Fibroblast of lung (primary cell): ENCODE results near the gene HDAC4. TPM values are rescaled to one million over a fixed set of nuclear protein-coding genes. Genes with fewer than 3 reads are reported as not detected.

Experiments
- DNase-seq, 2 donors: peaks; one replicate each; pipeline versions ENCODE4 v3.0.0 to v3.0.0-alpha.2; 2010; ENCODE audit warnings: low read depth in 2 of 2
- H2AFZ ChIP-seq: 2 replicates; pipeline ENCODE4 v1.5.1; 2012; ENCODE audit warnings: low read length, control low read depth, inconsistent platforms
- H3K27ac ChIP-seq: 2 replicates; pipeline ENCODE4 v1.5.1; 2011; ENCODE audit warnings: low read length, control low read depth; ENCODE audit not compliant: insufficient read depth
- H3K27me3 ChIP-seq: 2 replicates; pipeline ENCODE4 v1.5.1; 2011; ENCODE audit warnings: mild to moderate bottlenecking, low read length; ENCODE audit not compliant: control insufficient read depth, insufficient read depth
- H3K36me3 ChIP-seq: 2 replicates; pipeline ENCODE4 v1.5.1; 2011; ENCODE audit warnings: low read length; ENCODE audit not compliant: control insufficient read depth, insufficient read depth
- H3K4me1 ChIP-seq: 2 replicates; pipeline ENCODE4 v1.5.1; 2011; ENCODE audit warnings: low read length; ENCODE audit not compliant: control insufficient read depth, insufficient read depth; ENCODE audit errors: extremely low read depth
- H3K4me2 ChIP-seq: 2 replicates; pipeline ENCODE4 v1.5.1; 2011; ENCODE audit warnings: low read length, control low read depth; ENCODE audit not compliant: insufficient read depth; ENCODE audit errors: extremely low read depth
- H3K4me3 ChIP-seq, 4 experiments: fragments of 200-600 bp in 1 of 4; sonication (generic) in 1 of 4; replicated peaks in 1 of 4; 2 replicates each; pipeline ENCODE4 v1.5.1; 2011 to 2016; ENCODE audit warnings: low read length in 4 of 4, low read depth in 3 of 4, mild to moderate bottlenecking in 3 of 4, control low read depth in 2 of 4, inconsistent platforms in 1 of 4, mixed read lengths in 1 of 4; ENCODE audit not compliant: insufficient read depth in 1 of 4; ENCODE audit errors: control extremely low read depth in 1 of 4
- H3K79me2 ChIP-seq: 2 replicates; pipeline ENCODE4 v1.5.1; 2012; ENCODE audit warnings: mild to moderate bottlenecking, low read length, inconsistent platforms; ENCODE audit not compliant: control insufficient read depth, insufficient read depth
- H3K9ac ChIP-seq: 2 replicates; pipeline ENCODE4 v1.5.1; 2011; ENCODE audit warnings: mild to moderate bottlenecking, low read length, control low read depth; ENCODE audit not compliant: insufficient read depth
- H3K9me3 ChIP-seq: 2 replicates; pipeline ENCODE4 v1.5.1; 2012; ENCODE audit warnings: low read depth, low read length; ENCODE audit not compliant: control insufficient read depth, insufficient read depth
- H4K20me1 ChIP-seq: 2 replicates; pipeline ENCODE4 v1.5.1; 2011; ENCODE audit warnings: low read length; ENCODE audit not compliant: control insufficient read depth, insufficient read depth; ENCODE audit errors: extremely low read depth
- CTCF ChIP-seq, 2 donors: IDR thresholded peaks in 1 of 2; conservative IDR thresholded peaks in 1 of 2; 1 replicate in 1 of 2; 2 replicates in 1 of 2; pipeline ENCODE4 v1.5.1; 2011 to 2012; ENCODE audit warnings: low read length in 2 of 2, control low read depth in 1 of 2, inconsistent platforms in 1 of 2, low read depth in 1 of 2, mild to moderate bottlenecking in 1 of 2
- EZH2 ChIP-seq: IDR thresholded peaks from 2 replicates; pipeline ENCODE4 v1.5.1; 2012; ENCODE audit warnings: low read length, control low read depth, mild to moderate bottlenecking; ENCODE audit errors: missing control alignments
- polyA plus RNA-seq, 2 donors: library from polyadenylated mRNA; depleted of rRNA in 1 of 2; stranded (reverse) in 1 of 2; unstranded in 1 of 2; fragments of >200 nt; gene quantifications; 2 replicates each; pipeline ENCODE4 v1.2.1, GENCODE V29; 2011 to 2012; ENCODE audit warnings: missing spikeins in 1 of 2
- total RNA-seq: library from RNA; depleted of rRNA; stranded (reverse); fragments of >200 nt; gene quantifications from 2 replicates; pipeline ENCODE4 v1.2.1, GENCODE V29; 2014

Gene HDAC4
- total and polyA plus RNA-seq, 2 donors (not counting 1 experiment from before 2014, with no cell fraction given) = 7.4 to 19.8 TPM

- DNase-seq = no peak
- no peak for TF ChIP-seq CTCF (conservative IDR thresholded peaks at IDR 0.05 in 1 of 2, IDR thresholded peaks at IDR 0.05 in 1 of 2; ENCODE audit: low read depth in 1 of 2, low read length in 2 of 2)
- no peak for TF ChIP-seq EZH2
- Histone ChIP-seq H3K79me2 (no peaks in the 10 kb centered on the region), H3K4me1 (no peaks in the 10 kb centered on the region), H3K4me3 (no peak overlapping the region), H3K27me3 (no peaks in the 10 kb centered on the region), H3K9me3 (no peaks in the 10 kb centered on the region), H3K9ac (no peak overlapping the region), H2AFZ (no peak overlapping the region), H3K4me2 (no peak overlapping the region), H4K20me1 (no peaks in the 10 kb centered on the region), H3K36me3 (no peaks in the 10 kb centered on the region), H3K27ac (no peak overlapping the region)
Observed at GRCh38 chr2:239162141-239162821, 238.5 kb downstream of the HDAC4 start.

DNA sequence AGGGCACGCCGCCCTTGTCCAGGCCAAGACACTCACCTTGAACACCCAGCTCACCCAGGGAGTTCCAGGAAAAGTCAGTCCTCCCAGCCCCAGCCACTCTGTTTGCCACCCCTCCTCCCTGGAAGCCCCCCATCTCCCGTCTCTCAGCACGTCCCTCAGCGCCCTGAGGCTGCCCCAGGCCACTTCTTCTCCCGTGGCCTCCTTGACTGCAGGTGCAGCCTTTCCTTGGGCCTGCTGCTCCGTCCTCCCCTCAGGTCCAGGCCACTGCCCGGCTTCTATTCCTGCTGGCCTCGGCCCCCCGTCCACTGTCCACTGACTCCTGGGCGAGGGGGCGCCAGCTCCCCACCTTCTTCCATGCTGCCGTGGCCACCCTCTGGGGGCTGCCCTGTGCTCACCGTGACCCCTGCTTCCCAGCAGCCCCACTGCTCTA lies 239.1 kb downstream of the HDAC4 start:
- TF ChIP-seq EZH2 (no peak), CTCF (conservative IDR thresholded peaks at IDR 0.05 in 1 of 2, IDR thresholded peaks at IDR 0.05 in 1 of 2; ENCODE audit: low read depth in 1 of 2, low read length in 2 of 2) (no peak)
- H3K27ac ChIP-seq = no peak overlapping the region
- no peaks in the 10 kb centered on the region for H3K79me2 ChIP-seq
- no peak for DNase-seq
- no peaks in the 10 kb centered on the region for H3K27me3 ChIP-seq
- H3K9me3 ChIP-seq = no peaks in the 10 kb centered on the region
- H3K4me2 ChIP-seq = no peak overlapping the region
- no peaks in the 10 kb centered on the region for H3K36me3 ChIP-seq
- no peaks in the 10 kb centered on the region for H3K4me1 ChIP-seq
- H3K9ac ChIP-seq = no peak overlapping the region
- H3K4me3 ChIP-seq = no peak overlapping the region
- no peak overlapping the region for H2AFZ ChIP-seq
- H4K20me1 ChIP-seq = no peaks in the 10 kb centered on the region

- H3K36me3 ChIP-seq = peaks cover 2% of the 10 kb centered on the region
- peak in 1 of 2 donors; percentile 4 for DNase-seq
- no peak overlapping the region for H3K27ac ChIP-seq
- H4K20me1 ChIP-seq = no peaks in the 10 kb centered on the region
- H3K79me2 ChIP-seq = no peaks in the 10 kb centered on the region
- no peaks in the 10 kb centered on the region for H3K9me3 ChIP-seq
- no peak overlapping the region for H3K4me3 ChIP-seq
- no peak overlapping the region for H3K9ac ChIP-seq
- TF ChIP-seq EZH2 (no peak), CTCF (conservative IDR thresholded peaks at IDR 0.05 in 1 of 2, IDR thresholded peaks at IDR 0.05 in 1 of 2; ENCODE audit: low read depth in 1 of 2, low read length in 2 of 2) (no peak)
- no peak overlapping the region for H3K4me2 ChIP-seq
- no peaks in the 10 kb centered on the region for H3K27me3 ChIP-seq
- H3K4me1 ChIP-seq = no peaks in the 10 kb centered on the region
- H2AFZ ChIP-seq = no peak overlapping the region
Observed at GRCh38 chr2:239160226-239161143, 240.3 kb downstream of the HDAC4 start.
